ENCODE data around the gene CAPN10.

The CAPN10 gene

GRCh38 chr2:240623531-240624010 lies 37.0 kb downstream of the CAPN10 start:
- H3K4me3 Mint-ChIP-seq = no peak overlapping the region
- peaks cover 10% of the 10 kb centered on the region for H3K27me3 Mint-ChIP-seq (ENCODE audit: low read depth, poor library complexity)
- peaks cover 36% of the 10 kb centered on the region for H3K4me1 Mint-ChIP-seq
- peaks cover 7% of the 10 kb centered on the region for H3K36me3 Mint-ChIP-seq (ENCODE audit: low read depth)
- H3K9me3 Mint-ChIP-seq = peaks cover 11% of the 10 kb centered on the region
- H3K27ac Mint-ChIP-seq = no peak overlapping the region
- TF ChIP-seq CTCF (IDR thresholded peaks at IDR 0.05) = no peak
- DNase-seq = no peak

DNA sequence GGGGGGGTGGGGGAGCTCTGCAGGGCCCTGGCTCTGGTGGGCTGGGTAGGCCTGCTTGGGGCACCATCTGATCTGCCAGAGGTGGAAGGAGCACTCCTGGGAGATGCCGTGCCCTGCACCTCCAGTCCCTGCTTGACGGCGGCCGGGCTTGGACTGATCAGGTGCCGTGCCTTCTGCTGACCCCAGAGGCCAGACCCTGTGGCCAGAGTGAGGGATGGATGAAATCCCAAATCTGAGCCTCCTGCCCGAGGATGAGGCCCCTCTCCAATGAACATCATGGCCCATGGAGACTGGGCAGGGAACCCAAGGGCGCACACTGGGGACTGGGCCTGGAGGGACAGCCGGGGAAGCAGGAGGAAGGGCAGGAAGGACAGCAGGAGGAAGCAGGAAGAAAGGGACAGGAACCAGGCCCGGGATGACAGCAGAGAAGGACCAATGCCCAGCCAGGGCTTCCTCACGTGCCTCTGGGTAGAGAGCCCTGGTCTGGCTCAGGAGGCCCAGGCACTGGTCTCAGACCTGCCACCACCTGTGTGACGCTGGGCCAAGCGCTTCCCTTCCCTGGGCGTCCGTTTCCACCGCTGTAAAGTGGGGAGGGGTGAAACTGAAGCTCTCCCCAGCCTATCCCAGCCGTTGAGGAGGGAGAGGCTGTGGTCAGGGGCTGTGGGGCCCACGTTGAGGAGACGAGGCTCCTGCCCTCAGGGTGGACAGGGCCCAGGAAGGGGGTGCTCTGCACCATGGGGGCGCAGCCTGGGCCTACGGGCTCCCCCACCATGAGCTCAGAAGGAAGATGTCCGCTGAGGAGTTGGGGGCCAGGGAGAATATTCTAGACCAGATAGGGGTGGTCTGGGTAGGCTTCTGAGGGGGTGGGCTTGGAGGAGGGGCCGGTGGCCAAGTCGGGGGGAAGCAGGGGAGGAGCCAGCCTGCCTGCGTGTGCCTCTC lies 37.7 kb downstream of the CAPN10 start:
- H3K4me1 Mint-ChIP-seq = peaks cover 36% of the 10 kb centered on the region
- peaks cover 4% of the 10 kb centered on the region for H3K9me3 Mint-ChIP-seq
- no peak for TF ChIP-seq CTCF (IDR thresholded peaks at IDR 0.05)
- peaks cover 10% of the 10 kb centered on the region for H3K27me3 Mint-ChIP-seq (ENCODE audit: low read depth, poor library complexity)
- H3K27ac Mint-ChIP-seq = no peak overlapping the region
- H3K4me3 Mint-ChIP-seq = no peak overlapping the region
- DNase-seq = no peak
- H3K36me3 Mint-ChIP-seq (ENCODE audit: low read depth) = no peaks in the 10 kb centered on the region

- Mint-ChIP-seq H3K4me3 (no peak within 1 kb of the TSS), H3K27ac (peak within 1 kb of the TSS; percentile 51), H3K36me3 (ENCODE audit: low read depth) (no peaks in the 10 kb centered on the region), H3K4me1 (peaks cover 36% of the 10 kb centered on the region), H3K27me3 (ENCODE audit: low read depth, poor library complexity) (peaks cover 10% of the 10 kb centered on the region), H3K9me3 (no peaks in the 10 kb centered on the region)
- DNase-seq = no peak
- no peak for TF ChIP-seq CTCF (IDR thresholded peaks at IDR 0.05)
Observed at GRCh38 chr2:240624950-240625621, 38.6 kb downstream of the CAPN10 start, which contains the start of gene GPR35. GPR35 (plus strand) TSS chr2:240625480; CDS start chr2:240629953, 4,473 bp downstream.

DNA sequence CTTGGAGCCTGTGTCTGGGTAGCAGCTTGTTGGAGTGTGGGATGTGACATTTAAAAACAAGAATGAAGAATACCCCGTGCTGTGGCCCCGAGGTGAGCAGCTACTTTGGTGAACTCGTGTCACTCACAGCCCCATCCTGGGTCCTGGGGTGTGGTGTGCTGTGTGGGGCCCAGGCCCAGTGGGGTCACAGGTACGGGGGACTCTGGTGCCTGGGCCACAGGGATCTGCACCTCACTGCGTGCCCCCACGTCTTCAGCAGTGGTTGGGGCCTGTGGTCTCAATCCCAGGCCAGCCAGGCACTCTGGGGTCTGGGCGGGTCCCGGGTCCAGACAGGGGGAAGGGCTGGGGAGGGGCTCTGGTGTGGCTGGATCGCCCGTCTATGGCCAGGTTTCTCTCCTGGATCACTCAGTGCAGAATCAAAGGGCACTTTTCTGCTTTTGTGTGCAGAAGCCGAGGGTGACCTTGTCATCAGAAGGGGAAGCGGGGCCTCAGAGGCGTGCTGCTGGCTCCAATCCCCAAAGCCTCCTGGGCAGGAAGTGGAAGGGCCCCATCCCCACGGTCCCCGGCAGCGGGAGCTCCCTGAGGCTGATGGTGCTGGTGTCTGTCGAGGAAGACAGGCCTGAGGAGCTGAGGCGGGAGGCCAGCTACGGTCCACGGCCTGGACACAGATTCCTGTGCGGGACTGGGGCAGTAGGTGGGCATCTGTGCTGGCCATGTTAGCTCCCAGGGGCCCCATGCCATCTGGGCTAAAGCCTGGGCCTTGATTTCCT lies 40.2 kb downstream of the CAPN10 start:
- peak overlapping the region; percentile 51 for H3K27ac Mint-ChIP-seq
- peaks cover 10% of the 10 kb centered on the region for H3K27me3 Mint-ChIP-seq (ENCODE audit: low read depth, poor library complexity)
- H3K36me3 Mint-ChIP-seq (ENCODE audit: low read depth) = no peaks in the 10 kb centered on the region
- DNase-seq = no peak
- no peak for TF ChIP-seq CTCF (IDR thresholded peaks at IDR 0.05)
- H3K4me3 Mint-ChIP-seq = no peak overlapping the region
- peaks cover 2% of the 10 kb centered on the region for H3K9me3 Mint-ChIP-seq
- H3K4me1 Mint-ChIP-seq = peaks cover 31% of the 10 kb centered on the region

GRCh38 chr2:240627736-240628506 lies 41.4 kb downstream of the CAPN10 start:
- no peak overlapping the region for H3K27ac Mint-ChIP-seq
- H3K27me3 Mint-ChIP-seq (ENCODE audit: low read depth, poor library complexity) = peaks cover 9% of the 10 kb centered on the region
- no peak for DNase-seq
- no peaks in the 10 kb centered on the region for H3K36me3 Mint-ChIP-seq (ENCODE audit: low read depth)
- no peak overlapping the region for H3K4me3 Mint-ChIP-seq
- peaks cover 24% of the 10 kb centered on the region for H3K4me1 Mint-ChIP-seq
- H3K9me3 Mint-ChIP-seq = peaks cover 14% of the 10 kb centered on the region
- no peak for TF ChIP-seq CTCF (IDR thresholded peaks at IDR 0.05)
